ENCODE data around the gene HINFP.

Gene HINFP

DNA sequence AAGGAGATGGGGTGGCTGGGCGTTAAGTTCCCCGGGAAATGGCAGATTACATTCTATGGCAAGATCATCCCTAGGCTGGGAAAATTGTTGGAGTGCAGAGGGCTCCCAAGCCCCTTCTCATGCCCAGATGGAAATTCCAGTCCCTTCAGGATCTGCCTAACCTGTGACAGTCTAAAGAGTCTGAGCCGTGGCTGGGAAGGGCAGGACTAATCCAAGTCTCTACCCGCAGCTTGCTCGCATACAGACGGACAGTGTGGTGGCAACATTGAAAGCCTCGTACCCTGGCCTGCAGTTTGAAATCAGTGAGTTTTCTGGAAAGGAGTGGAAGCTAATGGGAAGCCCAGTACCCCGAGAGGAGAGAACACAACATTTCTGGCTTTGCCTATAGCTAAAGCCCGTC, 33.0 kb upstream of the HINFP start:
- no peak for ATAC-seq
- TF ChIP-seq ZFP3 (CRISPR knock-in tag; IDR thresholded peaks at IDR 0.05) (no peak), ZNF565 (CRISPR knock-in tag; conservative IDR thresholded peaks at IDR 0.05; ENCODE audit: low read depth) (no peak), RARB (CRISPR knock-in tag; IDR thresholded peaks at IDR 0.05) (no peak), ZNF8 (CRISPR knock-in tag; IDR thresholded peaks at IDR 0.05) (no peak), ESRRG (CRISPR knock-in tag; IDR thresholded peaks at IDR 0.05) (no peak), ZNF70 (CRISPR knock-in tag; IDR thresholded peaks at IDR 0.05) (no peak), TOX (CRISPR knock-in tag; IDR thresholded peaks at IDR 0.05; ENCODE audit: borderline replicate concordance) (no peak)
- TF ChIP-seq, protein P1, sequence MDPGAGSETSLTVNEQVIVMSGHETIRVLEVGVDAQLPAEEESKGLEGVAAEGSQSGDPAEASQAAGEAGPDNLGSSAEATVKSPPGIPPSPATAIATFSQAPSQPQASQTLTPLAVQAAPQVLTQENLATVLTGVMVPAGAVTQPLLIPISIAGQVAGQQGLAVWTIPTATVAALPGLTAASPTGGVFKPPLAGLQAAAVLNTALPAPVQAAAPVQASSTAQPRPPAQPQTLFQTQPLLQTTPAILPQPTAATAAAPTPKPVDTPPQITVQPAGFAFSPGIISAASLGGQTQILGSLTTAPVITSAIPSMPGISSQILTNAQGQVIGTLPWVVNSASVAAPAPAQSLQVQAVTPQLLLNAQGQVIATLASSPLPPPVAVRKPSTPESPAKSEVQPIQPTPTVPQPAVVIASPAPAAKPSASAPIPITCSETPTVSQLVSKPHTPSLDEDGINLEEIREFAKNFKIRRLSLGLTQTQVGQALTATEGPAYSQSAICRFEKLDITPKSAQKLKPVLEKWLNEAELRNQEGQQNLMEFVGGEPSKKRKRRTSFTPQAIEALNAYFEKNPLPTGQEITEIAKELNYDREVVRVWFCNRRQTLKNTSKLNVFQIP (CRISPR knock-in tag; IDR thresholded peaks at IDR 0.05; ENCODE audit: borderline replicate concordance, low read depth): no peak
- TF ChIP-seq, protein P2, sequence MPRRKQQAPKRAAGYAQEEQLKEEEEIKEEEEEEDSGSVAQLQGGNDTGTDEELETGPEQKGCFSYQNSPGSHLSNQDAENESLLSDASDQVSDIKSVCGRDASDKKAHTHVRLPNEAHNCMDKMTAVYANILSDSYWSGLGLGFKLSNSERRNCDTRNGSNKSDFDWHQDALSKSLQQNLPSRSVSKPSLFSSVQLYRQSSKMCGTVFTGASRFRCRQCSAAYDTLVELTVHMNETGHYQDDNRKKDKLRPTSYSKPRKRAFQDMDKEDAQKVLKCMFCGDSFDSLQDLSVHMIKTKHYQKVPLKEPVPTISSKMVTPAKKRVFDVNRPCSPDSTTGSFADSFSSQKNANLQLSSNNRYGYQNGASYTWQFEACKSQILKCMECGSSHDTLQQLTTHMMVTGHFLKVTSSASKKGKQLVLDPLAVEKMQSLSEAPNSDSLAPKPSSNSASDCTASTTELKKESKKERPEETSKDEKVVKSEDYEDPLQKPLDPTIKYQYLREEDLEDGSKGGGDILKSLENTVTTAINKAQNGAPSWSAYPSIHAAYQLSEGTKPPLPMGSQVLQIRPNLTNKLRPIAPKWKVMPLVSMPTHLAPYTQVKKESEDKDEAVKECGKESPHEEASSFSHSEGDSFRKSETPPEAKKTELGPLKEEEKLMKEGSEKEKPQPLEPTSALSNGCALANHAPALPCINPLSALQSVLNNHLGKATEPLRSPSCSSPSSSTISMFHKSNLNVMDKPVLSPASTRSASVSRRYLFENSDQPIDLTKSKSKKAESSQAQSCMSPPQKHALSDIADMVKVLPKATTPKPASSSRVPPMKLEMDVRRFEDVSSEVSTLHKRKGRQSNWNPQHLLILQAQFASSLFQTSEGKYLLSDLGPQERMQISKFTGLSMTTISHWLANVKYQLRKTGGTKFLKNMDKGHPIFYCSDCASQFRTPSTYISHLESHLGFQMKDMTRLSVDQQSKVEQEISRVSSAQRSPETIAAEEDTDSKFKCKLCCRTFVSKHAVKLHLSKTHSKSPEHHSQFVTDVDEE (CRISPR knock-in tag; IDR thresholded peaks at IDR 0.05): no peak

DNA sequence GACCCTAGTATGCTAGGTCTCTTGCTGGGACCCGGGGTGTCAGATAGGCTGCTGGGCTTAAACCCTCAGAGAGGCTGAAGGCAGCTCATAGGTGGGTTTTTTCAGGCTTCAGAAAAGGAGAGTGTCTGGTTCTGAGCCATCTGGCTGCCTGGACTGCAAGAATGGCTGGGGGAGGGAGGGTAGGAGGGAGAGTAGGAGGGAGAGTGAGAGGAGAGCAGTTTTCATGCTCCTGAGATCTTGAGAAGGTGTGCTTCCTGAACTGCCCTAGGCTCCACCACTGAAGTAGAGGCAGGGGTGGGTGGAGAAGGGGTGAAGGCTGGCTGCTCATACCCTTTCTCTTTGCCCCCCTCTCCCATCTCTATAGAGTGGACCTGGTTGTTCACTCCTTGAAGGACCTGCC, 32.1 kb upstream of the HINFP start:
- no peak for ATAC-seq
- TF ChIP-seq, protein P3, sequence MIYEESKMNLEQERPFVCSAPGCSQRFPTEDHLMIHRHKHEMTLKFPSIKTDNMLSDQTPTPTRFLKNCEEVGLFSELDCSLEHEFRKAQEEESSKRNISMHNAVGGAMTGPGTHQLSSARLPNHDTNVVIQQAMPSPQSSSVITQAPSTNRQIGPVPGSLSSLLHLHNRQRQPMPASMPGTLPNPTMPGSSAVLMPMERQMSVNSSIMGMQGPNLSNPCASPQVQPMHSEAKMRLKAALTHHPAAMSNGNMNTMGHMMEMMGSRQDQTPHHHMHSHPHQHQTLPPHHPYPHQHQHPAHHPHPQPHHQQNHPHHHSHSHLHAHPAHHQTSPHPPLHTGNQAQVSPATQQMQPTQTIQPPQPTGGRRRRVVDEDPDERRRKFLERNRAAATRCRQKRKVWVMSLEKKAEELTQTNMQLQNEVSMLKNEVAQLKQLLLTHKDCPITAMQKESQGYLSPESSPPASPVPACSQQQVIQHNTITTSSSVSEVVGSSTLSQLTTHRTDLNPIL (CRISPR knock-in tag; IDR thresholded peaks at IDR 0.05; ENCODE audit: low read depth): no peak
- TF ChIP-seq, protein P2 (CRISPR knock-in tag; IDR thresholded peaks at IDR 0.05): no peak
- TF ChIP-seq, protein P1 (CRISPR knock-in tag; IDR thresholded peaks at IDR 0.05; ENCODE audit: borderline replicate concordance, low read depth): no peak
- TF ChIP-seq PPARA (CRISPR knock-in tag; IDR thresholded peaks at IDR 0.05; ENCODE audit: borderline replicate concordance) (no peak), GLIS3 (CRISPR knock-in tag; IDR thresholded peaks at IDR 0.05) (no peak), ESRRG (CRISPR knock-in tag; IDR thresholded peaks at IDR 0.05) (no peak), ZFP30 (CRISPR knock-in tag; IDR thresholded peaks at IDR 0.05) (no peak), TCF4 (CRISPR knock-in tag; IDR thresholded peaks at IDR 0.05; ENCODE audit: borderline replicate concordance) (no peak)

DNA sequence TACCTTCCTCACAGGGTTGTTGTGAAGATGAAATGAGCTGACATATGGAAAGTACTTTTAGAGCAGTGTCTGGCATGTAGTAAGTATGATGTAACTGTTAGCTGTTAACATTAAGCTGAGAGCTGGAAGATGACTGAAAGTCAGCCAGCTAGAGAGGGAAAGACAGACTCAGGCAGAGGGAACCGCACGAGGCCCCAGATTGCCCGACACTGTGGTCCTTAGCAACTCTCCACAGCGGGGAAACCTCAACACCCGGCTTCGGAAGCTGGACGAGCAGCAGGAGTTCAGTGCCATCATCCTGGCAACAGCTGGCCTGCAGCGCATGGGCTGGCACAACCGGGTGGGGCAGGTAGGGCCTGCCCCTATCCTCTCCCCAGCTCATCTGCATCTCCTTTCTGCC, 30.2 kb upstream of the HINFP start:
- TF ChIP-seq OSR1 (CRISPR knock-in tag; IDR thresholded peaks at IDR 0.05) (no peak), ESRRG (CRISPR knock-in tag; IDR thresholded peaks at IDR 0.05) (no peak), ZNF70 (CRISPR knock-in tag; IDR thresholded peaks at IDR 0.05) (no peak), ZFP3 (CRISPR knock-in tag; IDR thresholded peaks at IDR 0.05) (no peak)
- ATAC-seq: no peak

DNA sequence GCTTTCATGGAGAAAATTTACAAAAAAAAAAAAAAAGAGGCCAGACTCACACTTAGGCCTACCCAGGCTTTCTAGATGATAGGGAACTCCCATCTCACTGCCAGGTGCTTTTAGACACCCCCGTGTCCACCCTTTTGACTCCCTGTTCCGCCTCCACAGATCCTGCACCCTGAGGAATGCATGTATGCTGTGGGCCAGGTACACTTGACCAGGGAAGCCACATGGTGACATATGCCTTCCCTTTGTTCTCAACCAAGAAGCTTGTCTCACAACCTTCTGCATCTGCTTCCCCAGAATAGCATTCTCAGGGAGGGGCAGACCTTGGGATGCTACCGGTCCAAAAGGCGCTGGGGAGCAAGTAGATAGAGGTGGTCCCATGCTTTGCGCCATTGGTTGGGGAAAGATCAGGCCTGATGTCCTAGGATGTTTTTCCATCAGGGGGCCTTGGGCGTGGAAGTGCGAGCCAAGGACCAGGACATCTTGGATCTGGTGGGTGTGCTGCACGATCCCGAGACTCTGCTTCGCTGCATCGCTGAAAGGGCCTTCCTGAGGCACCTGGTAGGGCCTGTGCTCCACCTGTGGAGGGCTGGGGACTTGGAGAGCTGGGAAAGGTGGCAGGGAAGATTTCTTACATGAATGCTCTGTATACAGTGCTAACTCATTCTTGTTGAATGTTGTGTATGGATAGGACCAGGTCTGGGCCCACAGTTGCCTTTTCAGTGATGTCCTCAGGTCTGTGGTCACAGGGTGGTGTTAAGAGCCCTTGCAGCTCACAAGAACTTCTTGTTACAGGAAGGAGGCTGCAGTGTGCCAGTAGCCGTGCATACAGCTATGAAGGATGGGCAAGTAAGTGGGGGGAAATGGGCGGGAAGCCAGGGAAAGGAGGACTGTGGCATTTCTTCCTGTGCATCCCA, 29.2 kb upstream of the HINFP start:
- TF ChIP-seq SNAI2 (CRISPR knock-in tag; IDR thresholded peaks at IDR 0.05): no peak
- no peak for ATAC-seq
